GM10248 (cell line): ENCODE measurements around the gene PROCA1.
A peak's percentile ranks its signal among the peaks of the same experiment; 100 is the strongest.
"Not testable (repeated sequence)": the region's sequence is repeated elsewhere in the genome, so short reads cannot be mapped to it uniquely, and the experiment has no call there.

Experiments
- CTCF ChIA-PET: fragments of 300-600 bp; sonication (Branson Sonifier 250); formaldehyde crosslinking; extraction: SDS; loops from one replicate; lab custom pipeline; 2021; ENCODE audit warnings: antibody characterized with exemption; lab: Yijun Ruan, JAX
- POLR2A ChIA-PET: fragments of 350-650 bp; sonication (Branson Sonifier 250); formaldehyde crosslinking; extraction: SDS; loops from one replicate; lab custom pipeline; 2020; ENCODE audit warnings: antibody characterized with exemption; lab: Yijun Ruan, JAX
- DNase-seq: peaks from one replicate; pipeline ENCODE4 v3.0.0; 2012; ENCODE audit errors: extremely low spot score
- CTCF ChIP-seq: IDR thresholded peaks from 2 replicates; pipeline ENCODE4 v1.5.1; 2012; ENCODE audit warnings: mild to moderate bottlenecking, low read depth; ENCODE audit errors: extremely low read depth, missing control alignments, control extremely low read depth

The PROCA1 gene

GRCh38 chr17:28665994-28666393 is 45.7 kb downstream of the PROCA1 start:
- CTCF ChIA-PET, result interaction anchor here (1.0 to 1.1 kb wide), 2 partner anchors 10 to 19 kb away, joined by 3 to 4 read pairs; no protein-coding TSS in a partner anchor

GRCh38 chr17:28663723-28664122 is 48.0 kb downstream of the PROCA1 start:
- ChIA-PET CTCF (interaction anchor here (4.0 to 4.2 kb wide), 3 partner anchors 13 to 19 kb away, joined by 16 to 43 read pairs (median 18); partner anchors contain the start of gene BLTP2), POLR2A (interaction anchor here (0.6 kb wide), 1 partner anchor 328 kb away, joined by 4 read pairs; the partner anchor contains the start of gene TNFAIP1)
- no peak for TF ChIP-seq CTCF
- DNase-seq, result no peak

More at GRCh38 chr17:28665994-28666393, 45.7 kb downstream of the PROCA1 start:
- DNase-seq, result no peak
- POLR2A ChIA-PET, result no interaction called here
- TF ChIP-seq CTCF, result no peak

DNA sequence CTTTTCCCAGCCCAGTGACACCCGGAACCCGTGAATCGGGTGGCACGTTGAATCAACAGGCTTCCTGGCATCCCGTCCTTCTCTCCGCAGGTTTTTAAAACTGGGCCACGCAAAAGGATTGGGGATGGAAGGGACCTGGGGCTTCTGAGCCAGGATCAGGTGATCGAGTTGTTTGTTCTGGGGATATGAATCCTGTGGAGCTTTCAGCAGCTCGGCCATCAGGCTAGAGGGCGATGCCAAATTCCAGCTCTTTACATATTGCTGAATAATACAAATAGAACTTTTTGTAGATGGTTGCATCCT is 49.2 kb downstream of the PROCA1 start:
- POLR2A ChIA-PET, result interaction anchor here (0.9 to 1.4 kb wide), 4 partner anchors 16 to 180 kb away, joined by 3 to 4 read pairs (median 3); partner anchors contain the start of genes BLTP2, FAM222B and RPL23A
- CTCF ChIA-PET, result interaction anchor here (0.7 to 4.2 kb wide), 6 partner anchors 13 to 455 kb away, joined by 3 to 43 read pairs (median 10); partner anchors contain the start of gene BLTP2
- no peak for TF ChIP-seq CTCF
- no peak for DNase-seq

GRCh38 chr17:28661635-28662526 is 49.8 kb downstream of the PROCA1 start, which contains the start of the genes SDF2 and SUPT6H:
Gene SDF2 (minus strand): TSS chr17:28661906. CDS start chr17:28661876, 30 bp downstream.
Gene SUPT6H (plus strand): TSS chr17:28662205. CDS start chr17:28673402, 11,197 bp downstream.
- CTCF ChIA-PET, result interaction anchor here (0.7 to 4.2 kb wide), 12 partner anchors 8 to 455 kb away, joined by 3 to 43 read pairs (median 5); partner anchors contain the start of genes BLTP2 and RPL23A
- POLR2A ChIA-PET, result interaction anchor here (0.8 to 1.4 kb wide), 5 partner anchors 16 to 180 kb away, joined by 3 to 5 read pairs (median 3); partner anchors contain the start of genes BLTP2, FAM222B and RPL23A
- TF ChIP-seq CTCF, result no peak
- DNase-seq, result peak; percentile 94

- CTCF ChIA-PET, result interaction anchor here (4.2 kb wide), 1 partner anchor 15 kb away, joined by 43 read pairs; the partner anchor contains the start of gene BLTP2
- POLR2A ChIA-PET, DNase-seq: not testable (repeated sequence)
These were observed 52.2 kb downstream of the PROCA1 start for GRCh38 chr17:28659497-28659881.

DNA sequence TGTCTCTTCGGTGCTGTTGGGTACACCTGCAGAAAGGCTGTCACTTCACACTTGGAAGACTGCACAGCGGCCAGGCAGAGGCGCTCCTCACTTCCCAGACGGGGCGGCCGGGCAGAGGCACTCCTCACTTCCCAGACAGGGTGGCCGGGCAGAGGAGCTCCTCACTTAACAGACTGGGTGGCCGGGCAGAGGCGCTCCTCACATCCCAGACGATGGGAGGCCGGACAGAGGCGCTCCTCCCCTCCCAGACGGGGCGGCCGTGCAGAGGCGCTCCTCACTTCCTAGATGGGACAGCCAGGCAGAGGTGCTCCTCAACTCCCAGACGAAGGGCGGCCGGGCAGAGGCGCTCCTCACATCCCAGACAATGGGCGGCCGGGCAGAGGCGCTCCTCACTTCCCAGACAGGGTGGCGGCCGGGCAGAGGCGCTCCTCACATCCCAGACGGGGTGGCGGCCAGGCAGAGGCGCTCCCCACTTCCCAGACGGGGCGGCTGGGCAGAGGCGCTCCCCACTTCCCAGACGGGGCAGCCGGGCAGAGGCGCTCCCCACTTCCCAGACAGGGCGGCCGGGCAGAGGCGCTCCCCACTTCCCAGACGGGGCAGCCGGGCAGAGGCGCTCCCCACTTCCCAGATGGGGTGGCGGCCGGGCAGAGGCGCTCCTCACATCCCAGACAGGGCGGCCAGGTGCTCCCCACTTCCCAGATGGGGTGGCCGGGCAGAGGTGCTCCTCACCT is 52.8 kb downstream of the PROCA1 start:
- CTCF ChIA-PET, result interaction anchor here (4.4 kb wide), 1 partner anchor 11 kb away, joined by 17 read pairs; no protein-coding TSS in a partner anchor
- not testable (repeated sequence) for DNase-seq
- POLR2A ChIA-PET, result interaction anchor here (0.6 kb wide), 1 partner anchor 9 kb away, joined by 3 read pairs; no protein-coding TSS in a partner anchor

- CTCF ChIA-PET, result interaction anchor here (2.2 to 4.4 kb wide), 2 partner anchors 11 to 15 kb away, joined by 7 to 17 read pairs; no protein-coding TSS in a partner anchor
- POLR2A ChIA-PET, DNase-seq: not testable (repeated sequence)
These were observed 53.3 kb downstream of the PROCA1 start for GRCh38 chr17:28658342-28658741.
